Heart left ventricle (tissue), 13 donors: Measurements from ENCODE around the gene DACT1.

Source experiments
- POLR2A ChIP-seq, 2 donors: fragments of 450-650 bp; IDR thresholded peaks; one replicate each; pipeline ENCODE4 v1.6.1; 2017; ENCODE audit warnings: antibody characterized with exemption in 2 of 2, mild to moderate bottlenecking in 2 of 2, moderate library complexity in 2 of 2
- TF ChIP-seq, protein P1 (sequence below), 12 donors: fragments of 200-600 bp; sonication (generic) in 4 of 12; IDR thresholded peaks; one replicate each; pipeline versions ENCODE4 v1.5.0 to v1.8.0; 2018 to 2022; ENCODE audit warnings: antibody characterized with exemption in 12 of 12, mild to moderate bottlenecking in 5 of 12
- donor health status: ischemic (EF 13 %, LVEDD 7.1; RV severe dilation, severe dysfunction).
- donor health status: DM: no; HTN: yes; CAD: no.
- donor health status: DM: no; HTN: no; CAD: no.
- donor health status: ischemic (EF 25% LVEDD 6.9; RV normal size, moderate dysfunction).
- donor health status: ischemic (EF 25% LVEDD 5.7; RV mildly dilated, moderate dysfunction).
- donor health status: ischemic (EF 35%, LVEDD 5.7; RV mildly dilated, moderate dysfunction).
- donor health status: nonischemic (EF 11% LVEDD 7.7; RV severe dilation, severe dysfunction).
- donor health status: DM: yes; HTN: yes; CAD: no.
- donor health status: PGD.
- donor health status: ischemic (EF 29% LVEDD 5.4; RV normal size, mild dysfunction).
- donor health status: nonischemic (EF 23%, LVEDD 6.1; RV moderate dilation, normal function).

DNA sequence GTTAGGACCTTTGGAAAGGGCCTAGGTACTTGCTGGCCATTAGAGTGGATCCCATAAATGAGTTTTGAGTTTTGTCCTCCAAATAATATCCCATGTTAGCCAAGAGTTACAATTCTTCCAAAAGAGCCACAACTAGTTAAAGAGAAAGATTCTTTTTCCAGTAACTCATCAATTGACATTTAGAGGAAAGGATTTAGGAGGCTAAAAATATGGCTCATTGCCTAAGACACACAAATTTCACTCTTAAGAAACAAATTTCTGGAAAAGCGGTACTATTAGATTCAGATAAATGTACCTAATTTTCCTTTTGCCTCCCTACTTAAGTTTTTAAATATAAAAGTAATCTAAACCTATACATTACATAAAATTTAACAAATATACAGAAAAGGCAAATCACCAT is 21.3 kb downstream of the DACT1 start:
- TF ChIP-seq, protein P1, sequence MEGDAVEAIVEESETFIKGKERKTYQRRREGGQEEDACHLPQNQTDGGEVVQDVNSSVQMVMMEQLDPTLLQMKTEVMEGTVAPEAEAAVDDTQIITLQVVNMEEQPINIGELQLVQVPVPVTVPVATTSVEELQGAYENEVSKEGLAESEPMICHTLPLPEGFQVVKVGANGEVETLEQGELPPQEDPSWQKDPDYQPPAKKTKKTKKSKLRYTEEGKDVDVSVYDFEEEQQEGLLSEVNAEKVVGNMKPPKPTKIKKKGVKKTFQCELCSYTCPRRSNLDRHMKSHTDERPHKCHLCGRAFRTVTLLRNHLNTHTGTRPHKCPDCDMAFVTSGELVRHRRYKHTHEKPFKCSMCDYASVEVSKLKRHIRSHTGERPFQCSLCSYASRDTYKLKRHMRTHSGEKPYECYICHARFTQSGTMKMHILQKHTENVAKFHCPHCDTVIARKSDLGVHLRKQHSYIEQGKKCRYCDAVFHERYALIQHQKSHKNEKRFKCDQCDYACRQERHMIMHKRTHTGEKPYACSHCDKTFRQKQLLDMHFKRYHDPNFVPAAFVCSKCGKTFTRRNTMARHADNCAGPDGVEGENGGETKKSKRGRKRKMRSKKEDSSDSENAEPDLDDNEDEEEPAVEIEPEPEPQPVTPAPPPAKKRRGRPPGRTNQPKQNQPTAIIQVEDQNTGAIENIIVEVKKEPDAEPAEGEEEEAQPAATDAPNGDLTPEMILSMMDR (IDR thresholded peaks at IDR 0.05), result no peak
- no peak for TF ChIP-seq POLR2A (IDR thresholded peaks at IDR 0.05)
